Testis (tissue), 3 donors: ENCODE measurements around the gene LMBR1L. TPM values are rescaled to one million over a fixed set of nuclear protein-coding genes. Genes with fewer than 3 reads are reported as not detected.
A peak's percentile ranks its signal among the peaks of the same experiment; 100 is the strongest.

Experiments
- DNase-seq: peaks from one replicate; pipeline ENCODE4 v3.0.0-alpha.2; 2019
- H3K27ac ChIP-seq, 2 donors: fragments of 200-600 bp; sonication (generic); one replicate each; pipeline ENCODE4 v1.5.1; 2019
- H3K27me3 ChIP-seq: fragments of 200-600 bp; sonication (generic); one replicate; pipeline ENCODE4 v1.5.1; 2019
- H3K36me3 ChIP-seq: fragments of 200-600 bp; sonication (generic); one replicate; pipeline ENCODE4 v1.5.1; 2017; ENCODE audit warnings: low read depth; ENCODE audit errors: missing control alignments
- H3K4me1 ChIP-seq: fragments of 200-600 bp; sonication (generic); one replicate; pipeline ENCODE4 v1.5.1; 2019
- H3K4me3 ChIP-seq, 2 donors: fragments of 200-600 bp; sonication (generic); one replicate each; pipeline ENCODE4 v1.5.1; 2017 to 2019
- H3K9me3 ChIP-seq: fragments of 200-600 bp; sonication (generic); one replicate; pipeline ENCODE4 v1.5.1; 2017
- CTCF ChIP-seq, 3 experiments: fragments of 450-650 bp in 2 of 3; fragments of 200-600 bp in 1 of 3; sonication (generic) in 1 of 3; IDR thresholded peaks; one replicate each; pipeline ENCODE4 v1.5.1; 2016 to 2019; ENCODE audit warnings: antibody characterized with exemption in 3 of 3, mild to moderate bottlenecking in 2 of 3, moderate library complexity in 1 of 3
- POLR2A ChIP-seq: fragments of 450-650 bp; IDR thresholded peaks from one replicate; pipeline ENCODE4 v1.6.1; 2017; ENCODE audit warnings: antibody characterized with exemption, mild to moderate bottlenecking, moderate library complexity
- WGBS, 2 donors: methylation state at CpG; one replicate each; pipeline ENCODE4 v1.1.5; 2018; 5-methylcytosine and 5-hydroxymethylcytosine counted together
- intact Hi-C: fragments of 100-400 bp; cut with DNase I; formaldehyde crosslinking; loops from one replicate; pipeline ENCODE4 v1.15.1; 2023; ENCODE audit warnings: low total_unique reads
- polyA plus RNA-seq: library from polyadenylated mRNA; stranded (reverse); fragments of 350-450 nt; fragmentation: Illumina TruSeq; extraction: RNeasy Lipid Tissue Mini Kit (QIAGEN cat#74804); gene quantifications from one replicate; pipeline ENCODE4 v1.2.3, GENCODE V29; 2014; ENCODE audit warnings: low read depth, low replicate concordance; ENCODE audit not compliant: insufficient read depth
- total RNA-seq, 2 donors: library from RNA; depleted of rRNA; stranded (reverse); fragments of >200 nt; gene quantifications; one replicate each; pipeline ENCODE4 v1.2.3, GENCODE V29; 2016

LMBR1L gene
- total and polyA plus RNA-seq, 3 donors from 2014 or later: 178 to 265 (median 223) TPM

- intact Hi-C loops: no loop called here
- peaks cover 38% of the 10 kb centered on the region for H3K4me1 ChIP-seq
Observed at GRCh38 chr12:49060237-49061156, 50.1 kb downstream of the LMBR1L start, which contains the start of gene KMT2D. Gene KMT2D, minus strand, starts transcription at chr12:49060794. Its CDS starts 5,470 bp downstream, at chr12:49055324.

GRCh38 chr12:49059299-49060171 is 51.1 kb downstream of the LMBR1L start:
- peak overlapping the region; percentile 92 to 100 for H3K4me3 ChIP-seq
- intact Hi-C loops: no loop called here
- no peaks in the 10 kb centered on the region for H3K27me3 ChIP-seq

More at GRCh38 chr12:49060237-49061156, 50.1 kb downstream of the LMBR1L start, which contains the start of gene KMT2D:
- no peaks in the 10 kb centered on the region for H3K27me3 ChIP-seq
- no peaks in the 10 kb centered on the region for H3K9me3 ChIP-seq
- peak; percentile 96 for DNase-seq
- H3K4me3 ChIP-seq: peak within 1 kb of the TSS; percentile 92 to 100
- 0 to 3% methylated on average over 12 to 50 of the region's 74 CpGs for WGBS, 2 donors
- H3K27ac ChIP-seq: peak within 1 kb of the TSS; percentile 96 to 98
- TF ChIP-seq CTCF (IDR thresholded peaks at IDR 0.05) (peak in 2 of 3 experiments; percentile 37 to 66), POLR2A (no peak)
- H3K36me3 ChIP-seq: no peaks in the 10 kb centered on the region

GRCh38 chr12:49059045-49059298 is 51.7 kb downstream of the LMBR1L start:
- peak; percentile 22 for DNase-seq
- 0% methylated on average over 1 of the region's 1 CpG for WGBS, 2 donors
- Histone ChIP-seq H3K9me3 (no peaks in the 10 kb centered on the region), H3K27ac (peak overlapping the region; percentile 96 to 98), H3K27me3 (no peaks in the 10 kb centered on the region), H3K4me3 (peak overlapping the region; percentile 92 to 100), H3K36me3 (no peaks in the 10 kb centered on the region), H3K4me1 (peaks cover 43% of the 10 kb centered on the region)
- no peak for TF ChIP-seq CTCF (IDR thresholded peaks at IDR 0.05)
- TF ChIP-seq POLR2A: no peak
- intact Hi-C loops: no loop called here

More at GRCh38 chr12:49059299-49060171, 51.1 kb downstream of the LMBR1L start:
- peaks cover 43% of the 10 kb centered on the region for H3K4me1 ChIP-seq
- peak overlapping the region; percentile 96 to 98 for H3K27ac ChIP-seq
- peak; percentile 34 for DNase-seq
- no peak for TF ChIP-seq POLR2A
- TF ChIP-seq CTCF (IDR thresholded peaks at IDR 0.05): no peak
- 0% methylated on average over 18 to 31 of the region's 70 CpGs for WGBS, 2 donors
- H3K9me3 ChIP-seq: no peaks in the 10 kb centered on the region
- no peaks in the 10 kb centered on the region for H3K36me3 ChIP-seq

GRCh38 chr12:49058366-49059044 is 52.1 kb downstream of the LMBR1L start:
- TF ChIP-seq CTCF (IDR thresholded peaks at IDR 0.05) (no peak), POLR2A (no peak)
- intact Hi-C loops: no loop called here
- Histone ChIP-seq H3K4me3 (peak overlapping the region; percentile 92 to 100), H3K27me3 (no peaks in the 10 kb centered on the region), H3K9me3 (no peaks in the 10 kb centered on the region), H3K4me1 (peaks cover 39% of the 10 kb centered on the region), H3K36me3 (no peaks in the 10 kb centered on the region), H3K27ac (peak overlapping the region; percentile 96 to 98)
- DNase-seq: no peak
- WGBS, 2 donors: 1 to 6% methylated on average over 3 to 5 of the region's 5 CpGs
